H9 (cell line): ENCODE data around the gene UBR2. TPM values are rescaled to one million over a fixed set of nuclear protein-coding genes. Genes with fewer than 3 reads are reported as not detected.

Source experiments
- DNase-seq: peaks from one replicate; pipeline ENCODE4 v3.0.0-alpha.2; 2017
- H2AFZ ChIP-seq: one replicate; pipeline ENCODE4 v1.6.1; 2013; ENCODE audit warnings: mild to moderate bottlenecking, low read length, control low read depth, moderate library complexity
- H2AK5ac ChIP-seq: 2 replicates; pipeline ENCODE4 v1.6.1; 2013; ENCODE audit warnings: low read length, control low read depth, mixed read lengths; ENCODE audit not compliant: insufficient read length
- H2BK120ac ChIP-seq: one replicate; pipeline ENCODE4 v1.6.1; 2013; ENCODE audit warnings: low read depth, mild to moderate bottlenecking, low read length, control low read depth, inconsistent platforms; ENCODE audit not compliant: poor library complexity, severe bottlenecking
- H2BK12ac ChIP-seq: 2 replicates; pipeline ENCODE4 v1.6.1; 2013; ENCODE audit warnings: low read length, control low read depth, mixed read lengths, low read depth; ENCODE audit not compliant: insufficient read length
- H2BK15ac ChIP-seq: 2 replicates; pipeline ENCODE4 v1.6.1; 2013; ENCODE audit warnings: low read depth, low read length, control low read depth
- H2BK20ac ChIP-seq: one replicate; pipeline ENCODE4 v1.6.1; 2013; ENCODE audit warnings: low read depth, mild to moderate bottlenecking, low read length, control low read depth, inconsistent platforms; ENCODE audit not compliant: poor library complexity, severe bottlenecking
- H2BK5ac ChIP-seq: 2 replicates; pipeline ENCODE4 v1.6.1; 2013; ENCODE audit warnings: low read length, control low read depth, mixed read lengths; ENCODE audit not compliant: insufficient read length
- H3K14ac ChIP-seq: 2 replicates; pipeline ENCODE4 v1.6.1; 2013; ENCODE audit warnings: low read length, control low read depth; ENCODE audit not compliant: insufficient read depth
- H3K18ac ChIP-seq: 2 replicates; pipeline ENCODE4 v1.6.1; 2013; ENCODE audit warnings: low read depth, mild to moderate bottlenecking, mixed read lengths, low read length, control low read depth; ENCODE audit not compliant: insufficient read length
- H3K23ac ChIP-seq: 2 replicates; pipeline ENCODE4 v1.6.1; 2013; ENCODE audit warnings: low read length, control low read depth, mixed read lengths, low read depth; ENCODE audit not compliant: insufficient read length
- H3K23me2 ChIP-seq: 2 replicates; pipeline ENCODE4 v1.6.1; 2013; ENCODE audit warnings: low read depth, mild to moderate bottlenecking, mixed read lengths, low read length, control low read depth; ENCODE audit not compliant: insufficient read length, poor library complexity, severe bottlenecking
- H3K27ac ChIP-seq: 2 replicates; pipeline ENCODE4 v1.5.1; 2013; ENCODE audit warnings: low read length, control low read depth, mixed read lengths, low read depth; ENCODE audit not compliant: insufficient read length
- H3K27me3 ChIP-seq: 2 replicates; pipeline ENCODE4 v1.6.1; 2013; ENCODE audit warnings: low read length, control low read depth, inconsistent platforms; ENCODE audit not compliant: insufficient read depth
- H3K4ac ChIP-seq: 2 replicates; pipeline ENCODE4 v1.6.1; 2013; ENCODE audit warnings: low read depth, mild to moderate bottlenecking, control low read depth, inconsistent platforms, low read length, moderate library complexity
- H3K4me1 ChIP-seq: 2 replicates; pipeline ENCODE4 v1.6.1; 2013; ENCODE audit warnings: low read length, control low read depth, inconsistent platforms; ENCODE audit not compliant: insufficient read depth
- H3K4me2 ChIP-seq: 2 replicates; pipeline ENCODE4 v1.6.1; 2013; ENCODE audit warnings: low read length, control low read depth, mixed read lengths; ENCODE audit not compliant: insufficient read length, insufficient read depth
- H3K56ac ChIP-seq: 2 replicates; pipeline ENCODE4 v1.6.1; 2013; ENCODE audit warnings: low read depth, mild to moderate bottlenecking, mixed read lengths, low read length, control low read depth; ENCODE audit not compliant: insufficient read length
- H3K79me1 ChIP-seq: 2 replicates; pipeline ENCODE4 v1.6.1; 2013; ENCODE audit warnings: low read depth, mild to moderate bottlenecking, moderate library complexity, low read length, control low read depth, inconsistent platforms; ENCODE audit not compliant: insufficient read depth, poor library complexity, severe bottlenecking
- H3K79me2 ChIP-seq: 2 replicates; pipeline ENCODE4 v1.6.1; 2013; ENCODE audit warnings: low read length, control low read depth, inconsistent platforms; ENCODE audit not compliant: insufficient read depth
- H3K9ac ChIP-seq: 2 replicates; pipeline ENCODE4 v1.6.1; 2013; ENCODE audit warnings: low read length, control low read depth, mixed read lengths; ENCODE audit not compliant: insufficient read length; ENCODE audit errors: extremely low read depth
- H3K9me3 ChIP-seq: one replicate; pipeline ENCODE4 v1.6.1; 2013; ENCODE audit warnings: low read depth, low read length, inconsistent platforms; ENCODE audit not compliant: control insufficient read depth
- H3T11ph ChIP-seq: one replicate; pipeline ENCODE4 v1.6.1; 2013; ENCODE audit warnings: mild to moderate bottlenecking, low read length, control low read depth, inconsistent platforms
- H4K20me1 ChIP-seq: one replicate; pipeline ENCODE4 v1.6.1; 2013; ENCODE audit not compliant: control insufficient read depth, insufficient read length, insufficient read depth
- H4K5ac ChIP-seq: 2 replicates; pipeline ENCODE4 v1.6.1; 2013; ENCODE audit warnings: low read depth, mild to moderate bottlenecking, mixed read lengths, low read length, control low read depth; ENCODE audit not compliant: insufficient read length
- H4K8ac ChIP-seq: replicated peaks from 2 replicates; pipeline ENCODE4 v1.6.1; 2013; ENCODE audit warnings: low read length, control low read depth, mixed read lengths, low read depth; ENCODE audit not compliant: insufficient read length
- H4K91ac ChIP-seq: 2 replicates; pipeline ENCODE4 v1.6.1; 2013; ENCODE audit warnings: low read depth, mild to moderate bottlenecking, moderate library complexity, mixed read lengths, low read length, control low read depth; ENCODE audit not compliant: insufficient read length
- H3K27ac Mint-ChIP-seq, 3 experiments: 2 replicates in 2 of 3; 3 replicates in 1 of 3; pipeline ENCODE4 v1.8.0; 2020 to 2021; ENCODE audit warnings: mixed read lengths in 3 of 3, mild to moderate bottlenecking in 1 of 3, moderate library complexity in 1 of 3
- H3K27me3 Mint-ChIP-seq: 2 replicates; pipeline ENCODE4 v1.8.0; 2021; ENCODE audit warnings: low read depth, mild to moderate bottlenecking, moderate library complexity, mixed read lengths
- H3K36me3 Mint-ChIP-seq, 3 experiments: 2 replicates in 2 of 3; 3 replicates in 1 of 3; pipeline ENCODE4 v1.8.0; 2020 to 2021; ENCODE audit warnings: low read depth in 3 of 3, mixed read lengths in 3 of 3; ENCODE audit not compliant: insufficient read depth in 1 of 3
- H3K4me1 Mint-ChIP-seq, 2 experiments: 2 replicates each; pipeline ENCODE4 v1.8.0; 2020; ENCODE audit warnings: mixed read lengths in 2 of 2
- H3K4me3 Mint-ChIP-seq, 2 experiments: 2 replicates in 1 of 2; 3 replicates in 1 of 2; pipeline ENCODE4 v1.8.0; 2020 to 2021; ENCODE audit warnings: mild to moderate bottlenecking in 2 of 2, mixed read lengths in 2 of 2, moderate library complexity in 1 of 2
- H3K9me3 Mint-ChIP-seq, 2 experiments: 2 replicates in 1 of 2; 3 replicates in 1 of 2; pipeline ENCODE4 v1.8.0; 2020; ENCODE audit warnings: mild to moderate bottlenecking in 2 of 2, mixed read lengths in 2 of 2, moderate library complexity in 1 of 2
- CTCF ChIP-seq: fragments of 200-600 bp; sonication (generic); conservative IDR thresholded peaks from 3 replicates; pipeline ENCODE4 v1.8.0; 2021; ENCODE audit warnings: antibody characterized with exemption, mild to moderate bottlenecking
- WGBS: extraction: QIAGEN DNeasy Blood & Tissue Kit; methylation state at CpG from one replicate; pipeline ENCODE4 v1.1.7; 2013; ENCODE audit warnings: missing lambda C conversion rate, low lambda C conversion rate, mixed read lengths; ENCODE audit not compliant: insufficient read length; ENCODE audit errors: extremely low coverage; 5-methylcytosine and 5-hydroxymethylcytosine counted together
- total RNA-seq: library from RNA; stranded (reverse); gene quantifications from 2 replicates; pipeline ENCODE4 v1.2.1, GENCODE V29; 2021

UBR2 gene
- total RNA-seq, 1 experiment from 2014 or later, result 18.7 TPM

GRCh38 chr6:42720739-42721138, 156.9 kb downstream of the UBR2 start:
- Histone ChIP-seq H3K27me3 (no peaks in the 10 kb centered on the region), H2BK20ac (no peak overlapping the region), H4K91ac (no peak overlapping the region), H3K79me1 (no peaks in the 10 kb centered on the region), H4K8ac (no peak overlapping the region), H3K23ac (no peak overlapping the region), H2BK15ac (no peak overlapping the region), H3K4me1 (no peaks in the 10 kb centered on the region), H3K79me2 (no peaks in the 10 kb centered on the region), H2BK120ac (no peak overlapping the region), H2BK5ac (no peak overlapping the region), H2AK5ac (no peak overlapping the region), H3K4me2 (no peak overlapping the region), H3T11ph (no peak overlapping the region), H3K27ac (no peak overlapping the region), H3K56ac (no peak overlapping the region), H3K14ac (no peak overlapping the region; the same call in 1 of the 2 replicates), H4K20me1 (no peaks in the 10 kb centered on the region), H2AFZ (no peak overlapping the region), H3K18ac (no peak overlapping the region), H3K23me2 (no peaks in the 10 kb centered on the region), H3K9me3 (no peaks in the 10 kb centered on the region), H2BK12ac (no peak overlapping the region), H4K5ac (no peak overlapping the region), H3K4ac (no peak overlapping the region), H3K9ac (no peak overlapping the region)
- no peak overlapping the region for H3K4me3 Mint-ChIP-seq
- no peak for TF ChIP-seq CTCF
- peaks cover 0 to 3% of the 10 kb centered on the region in 2 experiments; a peak in 1 of 4 replicates for H3K4me1 Mint-ChIP-seq
- H3K9me3 Mint-ChIP-seq, result no peaks in the 10 kb centered on the region
- WGBS, result no CpG with 5 or more reads among the region's 8 CpGs
- DNase-seq, result no peak
- no peak overlapping the region for H3K27ac Mint-ChIP-seq
- peaks cover 11% of the 10 kb centered on the region for H3K27me3 Mint-ChIP-seq
- H3K36me3 Mint-ChIP-seq, result no peaks in the 10 kb centered on the region
